Naive thymus-derived CD4-positive, alpha-beta T cell (primary cell): ENCODE results near the gene FXYD1. TPM values are rescaled to one million over a fixed set of nuclear protein-coding genes. Genes with fewer than 3 reads are reported as not detected.

Experiments used
- ATAC-seq: fragments of 150-1000 bp; cut with Tn5 transposase; 2 replicates; pipeline ENCODE4 v1.10.0; 2021; ENCODE audit warnings: mild to moderate bottlenecking, moderate library complexity
- CTCF ChIA-PET: fragments of 350-600 bp; sonication (Branson Sonifier 250); formaldehyde crosslinking; loops from one replicate; lab custom pipeline; 2021; ENCODE audit warnings: antibody characterized with exemption; lab: Charles Lee
- POLR2A ChIA-PET: fragments of 350-600 bp; sonication (Branson Sonifier 250); formaldehyde crosslinking; loops from one replicate; lab custom pipeline; 2021; ENCODE audit warnings: antibody characterized with exemption, inconsistent platforms; lab: Charles Lee
- DNase-seq, 9 donors: peaks; one replicate each; pipeline versions ENCODE4 v3.0.0 to v3.0.0-alpha.2; 2020 to 2022; ENCODE audit warnings: mixed read lengths in 1 of 9
- H3K27ac ChIP-seq: one replicate; pipeline ENCODE4 v1.7.0; 2013; ENCODE audit warnings: mild to moderate bottlenecking, low read depth, low read length, moderate library complexity
- H3K27me3 ChIP-seq, 2 donors: one replicate each; pipeline ENCODE4 v1.7.0; 2013; ENCODE audit warnings: low read length in 2 of 2, mild to moderate bottlenecking in 2 of 2, moderate library complexity in 2 of 2; ENCODE audit not compliant: control insufficient read depth in 2 of 2, insufficient read depth in 2 of 2
- H3K36me3 ChIP-seq, 3 experiments: 1 replicate in 2 of 3; 2 replicates in 1 of 3; pipeline ENCODE4 v1.7.0; 2013; ENCODE audit warnings: low read length in 3 of 3, mild to moderate bottlenecking in 3 of 3, moderate library complexity in 1 of 3; ENCODE audit not compliant: insufficient read depth in 3 of 3, control insufficient read depth in 2 of 3
- H3K4me1 ChIP-seq, 2 donors: one replicate each; pipeline ENCODE4 v1.7.0; 2013; ENCODE audit warnings: low read length in 2 of 2, mild to moderate bottlenecking in 2 of 2, moderate library complexity in 1 of 2; ENCODE audit not compliant: control insufficient read depth in 2 of 2, insufficient read depth in 2 of 2
- H3K4me3 ChIP-seq: 2 replicates; pipeline ENCODE4 v1.7.0; 2013; ENCODE audit warnings: mild to moderate bottlenecking, low read length
- H3K9me3 ChIP-seq, 3 experiments: 1 replicate in 2 of 3; 2 replicates in 1 of 3; pipeline ENCODE4 v1.7.0; 2013; ENCODE audit warnings: low read length in 3 of 3; ENCODE audit not compliant: control insufficient read depth in 2 of 3
- H3K27ac Mint-ChIP-seq, 9 donors: one replicate each; pipeline ENCODE4 v1.8.0; 2020 to 2022; ENCODE audit warnings: mixed read lengths in 9 of 9, mild to moderate bottlenecking in 8 of 9, moderate library complexity in 5 of 9, inconsistent platforms in 2 of 9
- H3K27me3 Mint-ChIP-seq, 5 donors: one replicate each; pipeline ENCODE4 v1.8.0; 2021 to 2022; ENCODE audit warnings: mixed read lengths in 5 of 5, mild to moderate bottlenecking in 1 of 5
- H3K36me3 Mint-ChIP-seq, 5 donors: one replicate each; pipeline ENCODE4 v1.8.0; 2020 to 2022; ENCODE audit warnings: mixed read lengths in 5 of 5, mild to moderate bottlenecking in 3 of 5, inconsistent platforms in 1 of 5
- H3K4me1 Mint-ChIP-seq, 7 donors: one replicate each; pipeline ENCODE4 v1.8.0; 2020 to 2022; ENCODE audit warnings: mixed read lengths in 7 of 7, mild to moderate bottlenecking in 3 of 7, inconsistent platforms in 1 of 7
- H3K4me3 Mint-ChIP-seq, 10 donors: one replicate each; pipeline ENCODE4 v1.8.0; 2020 to 2022; ENCODE audit warnings: mild to moderate bottlenecking in 10 of 10, mixed read lengths in 10 of 10, moderate library complexity in 6 of 10, inconsistent platforms in 2 of 10
- H3K9me3 Mint-ChIP-seq, 11 donors: one replicate each; pipeline ENCODE4 v1.8.0; 2020 to 2022; ENCODE audit warnings: mixed read lengths in 11 of 11, mild to moderate bottlenecking in 4 of 11, inconsistent platforms in 1 of 11, moderate library complexity in 1 of 11
- intact Hi-C, 2 donors: fragments of 100-400 bp; cut with micrococcal nuclease; formaldehyde crosslinking; loops; one replicate each; pipeline ENCODE4 v1.15.1; 2023
- polyA plus RNA-seq, 2 donors: library from polyadenylated mRNA; unstranded; fragments of 300-500 nt; fragmentation: Illumina TruSeq; gene quantifications; one replicate each; pipeline ENCODE4 v1.2.3, GENCODE V29; 2021
- total RNA-seq, 6 experiments: library from RNA in 5 of 6; stranded (reverse) in 5 of 6; gene quantifications; 1 replicate in 5 of 6; 2 replicates in 1 of 6; pipeline ENCODE4 v1.2.3 and lab custom pipeline; 2021 to 2026

The FXYD1 gene
- total and polyA plus RNA-seq, 7 experiments from 2014 or later = 0.46 to 1.2 (median 0.85) TPM; not detected in 3

GRCh38 chr19:35112995-35113688, 25.5 kb upstream of the FXYD1 start:
- CTCF ChIA-PET = interaction anchor here (0.7 kb wide), 1 partner anchor 29 kb away, joined by 3 read pairs; no protein-coding TSS in a partner anchor
- no peak for ATAC-seq
- peaks cover 5 to 8% (median 6%) of the 10 kb centered on the region in 7 donors for H3K4me1 Mint-ChIP-seq
- no peaks in the 10 kb centered on the region for H3K27me3 ChIP-seq
- no peak overlapping the region for H3K4me3 ChIP-seq
- no peaks in the 10 kb centered on the region for H3K36me3 Mint-ChIP-seq
- POLR2A ChIA-PET = interaction anchor here (1.2 kb wide), 1 partner anchor 11 kb away, joined by 3 read pairs; no protein-coding TSS in a partner anchor
- H3K27ac Mint-ChIP-seq = no peak overlapping the region
- peaks cover 0 to 25% (median 0%) of the 10 kb centered on the region in 5 donors for H3K27me3 Mint-ChIP-seq
- DNase-seq = no peak
- H3K4me3 Mint-ChIP-seq = no peak overlapping the region
- H3K27ac ChIP-seq = no peak overlapping the region
- intact Hi-C loops = no loop called here
- H3K36me3 ChIP-seq = no peaks in the 10 kb centered on the region
- H3K4me1 ChIP-seq = peaks cover 0 to 7% of the 10 kb centered on the region in 2 donors
- no peaks in the 10 kb centered on the region for H3K9me3 Mint-ChIP-seq
- no peaks in the 10 kb centered on the region for H3K9me3 ChIP-seq

GRCh38 chr19:35114353-35115176, 24.1 kb upstream of the FXYD1 start:
- Mint-ChIP-seq H3K9me3 (no peaks in the 10 kb centered on the region), H3K27me3 (peaks cover 0 to 20% (median 0%) of the 10 kb centered on the region in 5 donors), H3K36me3 (no peaks in the 10 kb centered on the region), H3K27ac (peak overlapping the region in 1 of 9 donors; percentile 50), H3K4me1 (peaks cover 5 to 8% (median 6%) of the 10 kb centered on the region in 7 donors), H3K4me3 (peak overlapping the region in 7 of 10 donors; percentile 2 to 49 (median 25))
- ATAC-seq (peak; percentile 92), DNase-seq (peak; percentile 46 to 77 (median 59))
- Histone ChIP-seq H3K36me3 (no peaks in the 10 kb centered on the region), H3K27me3 (no peaks in the 10 kb centered on the region), H3K27ac (no peak overlapping the region), H3K9me3 (no peaks in the 10 kb centered on the region), H3K4me1 (peaks cover 0 to 7% of the 10 kb centered on the region in 2 donors), H3K4me3 (no peak overlapping the region)
- intact Hi-C loops = loop anchor here (1.0 kb wide), 4 partner anchors 21 to 103 kb away; partner anchors contain the start of gene LGI4 (in 1 of the 2)
- CTCF ChIA-PET = interaction anchor here (0.6 to 1.2 kb wide), 8 partner anchors 9 to 127 kb away, joined by 3 to 4 read pairs (median 3); no protein-coding TSS in a partner anchor
- POLR2A ChIA-PET = interaction anchor here (1.4 kb wide), 1 partner anchor 10 kb away, joined by 5 read pairs; no protein-coding TSS in a partner anchor

GRCh38 chr19:35115177-35115951, 23.3 kb upstream of the FXYD1 start, which contains the start of gene FXYD3:
TSS of gene FXYD3 (plus strand) at chr19:35115823. CDS start at chr19:35119377, 3,554 bp downstream.
- H3K36me3 Mint-ChIP-seq = no peaks in the 10 kb centered on the region
- peak within 1 kb of the TSS in 2 of 9 donors; percentile 50 to 56 for H3K27ac Mint-ChIP-seq
- no peaks in the 10 kb centered on the region for H3K9me3 Mint-ChIP-seq
- intact Hi-C loops = no loop called here
- H3K9me3 ChIP-seq = no peaks in the 10 kb centered on the region
- H3K4me1 Mint-ChIP-seq = peaks cover 5 to 8% (median 6%) of the 10 kb centered on the region in 7 donors
- no peak within 1 kb of the TSS for H3K4me3 ChIP-seq
- H3K36me3 ChIP-seq = no peaks in the 10 kb centered on the region
- peaks cover 0 to 7% of the 10 kb centered on the region in 2 donors for H3K4me1 ChIP-seq
- ChIA-PET POLR2A (interaction anchor here (1.4 kb wide), 1 partner anchor 9 kb away, joined by 5 read pairs; no protein-coding TSS in a partner anchor), CTCF (interaction anchor here (0.6 to 1.5 kb wide), 7 partner anchors 20 to 151 kb away, joined by 3 to 4 read pairs (median 3); no protein-coding TSS in a partner anchor)
- ATAC-seq (no peak), DNase-seq (no peak)
- H3K27ac ChIP-seq = no peak within 1 kb of the TSS
- peak within 1 kb of the TSS in 6 of 10 donors; percentile 2 to 39 (median 24) for H3K4me3 Mint-ChIP-seq
- no peaks in the 10 kb centered on the region for H3K27me3 ChIP-seq
- peaks cover 0 to 20% (median 0%) of the 10 kb centered on the region in 5 donors for H3K27me3 Mint-ChIP-seq

GRCh38 chr19:35116072-35116801, 22.4 kb upstream of the FXYD1 start:
- no peaks in the 10 kb centered on the region for H3K9me3 Mint-ChIP-seq
- H3K27ac Mint-ChIP-seq = peak overlapping the region in 1 of 9 donors; percentile 56
- peaks cover 5 to 8% (median 6%) of the 10 kb centered on the region in 7 donors for H3K4me1 Mint-ChIP-seq

GRCh38 chr19:35117116-35117515, 21.5 kb upstream of the FXYD1 start:
- H3K4me3 Mint-ChIP-seq = no peak overlapping the region
- ATAC-seq (no peak), DNase-seq (no peak)
- intact Hi-C loops = no loop called here
- no peak overlapping the region for H3K27ac Mint-ChIP-seq
- no peaks in the 10 kb centered on the region for H3K9me3 Mint-ChIP-seq
- H3K36me3 Mint-ChIP-seq = no peaks in the 10 kb centered on the region
- Histone ChIP-seq H3K36me3 (no peaks in the 10 kb centered on the region), H3K4me1 (peaks cover 0 to 7% of the 10 kb centered on the region in 2 donors), H3K4me3 (no peak overlapping the region), H3K27me3 (no peaks in the 10 kb centered on the region), H3K27ac (no peak overlapping the region), H3K9me3 (no peaks in the 10 kb centered on the region)
- H3K4me1 Mint-ChIP-seq = peaks cover 5 to 13% (median 6%) of the 10 kb centered on the region in 7 donors
- peaks cover 0 to 13% (median 0%) of the 10 kb centered on the region in 5 donors for H3K27me3 Mint-ChIP-seq
- POLR2A ChIA-PET = interaction anchor here (0.6 kb wide), 1 partner anchor 96 kb away, joined by 3 read pairs; no protein-coding TSS in a partner anchor
- CTCF ChIA-PET = interaction anchor here (0.6 to 1.0 kb wide), 5 partner anchors 23 to 104 kb away, joined by 3 to 5 read pairs (median 4); no protein-coding TSS in a partner anchor

More at GRCh38 chr19:35116072-35116801, 22.4 kb upstream of the FXYD1 start:
- Histone ChIP-seq H3K27me3 (no peaks in the 10 kb centered on the region), H3K36me3 (no peaks in the 10 kb centered on the region), H3K4me3 (no peak overlapping the region), H3K4me1 (peaks cover 0 to 7% of the 10 kb centered on the region in 2 donors), H3K27ac (no peak overlapping the region), H3K9me3 (no peaks in the 10 kb centered on the region)
- intact Hi-C loops = no loop called here
- no peaks in the 10 kb centered on the region for H3K36me3 Mint-ChIP-seq
- H3K27me3 Mint-ChIP-seq = peaks cover 0 to 17% (median 0%) of the 10 kb centered on the region in 5 donors
- H3K4me3 Mint-ChIP-seq = no peak overlapping the region
- DNase-seq (no peak), ATAC-seq (no peak)
- ChIA-PET POLR2A (interaction anchor here (0.6 to 0.9 kb wide), 2 partner anchors 8 to 95 kb away, joined by 3 to 4 read pairs; no protein-coding TSS in a partner anchor), CTCF (interaction anchor here (0.6 to 1.5 kb wide), 5 partner anchors 19 to 150 kb away, joined by 3 to 5 read pairs (median 4); no protein-coding TSS in a partner anchor)
